ENCODE measurements around the gene FOXL1. TPM values are rescaled to one million over a fixed set of nuclear protein-coding genes. Genes with fewer than 3 reads are reported as not detected.

The FOXL1 gene
- total RNA-seq (2.0 and 4.2 TPM in 2 replicates), polyA plus RNA-seq (0.61 and 2.4 TPM in 2 replicates)

DNA sequence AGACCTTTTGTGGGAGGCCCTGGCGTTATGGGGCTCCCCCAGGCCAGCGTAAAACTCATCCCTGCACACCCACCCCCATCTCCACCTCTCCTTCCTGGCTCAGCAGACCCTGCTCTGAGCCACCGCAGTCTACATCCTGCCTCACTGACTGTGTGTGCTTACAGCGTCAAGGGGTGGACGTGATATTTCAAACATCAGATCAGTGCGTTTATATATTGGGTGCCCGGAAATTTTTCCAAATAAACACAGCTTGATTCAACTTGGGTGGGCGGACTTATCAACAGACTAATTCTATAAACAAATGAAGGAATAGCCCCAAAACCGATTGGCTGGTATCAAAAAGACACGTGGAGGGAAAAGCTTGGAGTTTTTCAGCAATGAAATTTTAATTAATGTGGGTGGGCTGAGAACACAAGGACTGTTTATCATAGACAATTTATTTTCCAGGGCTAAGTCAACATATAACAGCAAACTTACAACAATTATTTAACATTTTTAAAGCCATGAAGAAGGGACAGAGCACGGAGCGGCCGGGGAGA, at the start of gene FOXL1:
Gene FOXL1 (plus strand): TSS at position 489 of the 539 bp plus-strand sequence. CDS start 175 bp downstream, outside the sequence.
- Histone ChIP-seq H3K27ac (no peak within 1 kb of the TSS), H3K4me1 (ENCODE audit: low read depth) (peaks cover 14% of the 10 kb centered on the region), H3K9me3 (ENCODE audit: low read depth) (no peaks in the 10 kb centered on the region), H3K27me3 (peaks cover 66% of the 10 kb centered on the region), H3K4me3 (peak within 1 kb of the TSS; percentile 32), H3K36me3 (no peaks in the 10 kb centered on the region)
- TF ChIP-seq, protein P1, sequence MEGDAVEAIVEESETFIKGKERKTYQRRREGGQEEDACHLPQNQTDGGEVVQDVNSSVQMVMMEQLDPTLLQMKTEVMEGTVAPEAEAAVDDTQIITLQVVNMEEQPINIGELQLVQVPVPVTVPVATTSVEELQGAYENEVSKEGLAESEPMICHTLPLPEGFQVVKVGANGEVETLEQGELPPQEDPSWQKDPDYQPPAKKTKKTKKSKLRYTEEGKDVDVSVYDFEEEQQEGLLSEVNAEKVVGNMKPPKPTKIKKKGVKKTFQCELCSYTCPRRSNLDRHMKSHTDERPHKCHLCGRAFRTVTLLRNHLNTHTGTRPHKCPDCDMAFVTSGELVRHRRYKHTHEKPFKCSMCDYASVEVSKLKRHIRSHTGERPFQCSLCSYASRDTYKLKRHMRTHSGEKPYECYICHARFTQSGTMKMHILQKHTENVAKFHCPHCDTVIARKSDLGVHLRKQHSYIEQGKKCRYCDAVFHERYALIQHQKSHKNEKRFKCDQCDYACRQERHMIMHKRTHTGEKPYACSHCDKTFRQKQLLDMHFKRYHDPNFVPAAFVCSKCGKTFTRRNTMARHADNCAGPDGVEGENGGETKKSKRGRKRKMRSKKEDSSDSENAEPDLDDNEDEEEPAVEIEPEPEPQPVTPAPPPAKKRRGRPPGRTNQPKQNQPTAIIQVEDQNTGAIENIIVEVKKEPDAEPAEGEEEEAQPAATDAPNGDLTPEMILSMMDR (IDR thresholded peaks at IDR 0.05; ENCODE audit: low read depth, low read length) = no peak
- no peak for DNase-seq (ENCODE audit: low read depth in 1 of 2, low spot score in 1 of 2)

DNA sequence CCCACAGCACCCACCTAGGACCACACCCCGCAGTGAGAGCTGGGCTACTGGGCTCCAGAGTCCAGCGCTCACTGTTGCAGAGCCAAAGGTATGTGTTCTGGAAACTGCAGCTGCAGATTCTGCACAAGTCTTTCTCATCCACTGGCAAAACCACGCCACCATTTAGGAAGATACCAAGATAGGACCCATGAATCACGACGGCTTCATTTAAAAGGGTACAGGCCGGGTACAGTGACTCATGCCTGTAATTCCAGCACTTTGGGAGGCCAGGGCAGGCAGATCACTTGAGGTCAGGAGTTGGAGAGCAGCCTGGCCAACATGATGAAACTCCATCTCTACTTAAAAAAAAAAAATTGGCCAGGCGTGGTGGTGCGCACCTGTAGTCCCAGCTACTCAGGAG, 49.2 kb upstream of the FOXL1 start:
- Histone ChIP-seq H3K27me3 (no peaks in the 10 kb centered on the region), H3K27ac (no peak overlapping the region), H3K4me3 (no peak overlapping the region), H3K36me3 (no peaks in the 10 kb centered on the region), H3K9me3 (ENCODE audit: low read depth) (no peaks in the 10 kb centered on the region), H3K4me1 (ENCODE audit: low read depth) (peaks cover 8% of the 10 kb centered on the region)
- peak in 1 of 2 donors; percentile 58 for DNase-seq (ENCODE audit: low read depth in 1 of 2, low spot score in 1 of 2)
- TF ChIP-seq, protein P1 (IDR thresholded peaks at IDR 0.05; ENCODE audit: low read depth, low read length) = no peak

DNA sequence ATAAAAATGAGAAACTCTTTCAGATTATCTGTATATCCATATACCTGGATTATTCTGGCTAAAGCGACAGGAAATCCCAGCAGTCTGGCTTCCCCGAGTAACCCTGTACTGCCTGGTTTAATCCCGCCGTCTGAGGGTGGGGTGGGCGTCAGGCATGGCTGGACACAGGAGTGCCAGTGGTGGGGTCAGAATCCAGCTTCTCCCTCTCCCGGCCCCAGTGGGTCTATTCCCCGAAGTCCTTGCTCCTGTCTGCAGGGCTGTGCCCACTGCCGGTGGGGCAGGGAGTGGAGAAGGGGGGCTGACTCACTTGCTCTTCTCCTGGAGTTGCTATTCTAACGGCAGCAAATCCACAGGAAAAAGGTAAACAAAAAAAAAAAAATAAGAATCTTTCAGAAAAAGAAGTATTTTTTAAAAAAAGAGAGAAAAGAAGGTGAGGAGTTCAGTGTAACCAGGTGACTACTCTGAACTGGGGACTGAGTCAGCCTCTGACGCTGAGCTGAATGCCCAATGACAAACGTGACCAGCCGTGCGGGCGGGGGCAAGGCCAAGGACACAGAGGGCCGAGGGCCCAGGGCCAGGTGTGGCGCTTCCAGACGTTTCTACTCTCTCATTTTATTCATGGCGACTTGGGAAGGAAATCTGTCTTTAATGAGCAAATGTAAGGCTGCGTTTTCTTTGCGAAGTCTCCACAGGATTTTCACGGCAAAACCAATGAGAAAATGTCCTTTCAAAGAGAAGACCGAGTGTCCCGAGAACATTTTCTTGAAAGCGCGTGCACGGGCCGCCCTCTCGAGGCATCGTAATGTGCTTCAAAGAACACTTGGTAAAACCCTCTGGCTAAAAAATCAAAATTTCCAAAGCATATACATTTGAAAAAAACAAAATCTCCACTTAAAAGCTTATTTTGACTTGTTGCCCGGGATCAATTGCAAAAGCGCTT, 47.8 kb upstream of the FOXL1 start:
- H3K36me3 ChIP-seq = no peaks in the 10 kb centered on the region
- H3K9me3 ChIP-seq (ENCODE audit: low read depth) = no peaks in the 10 kb centered on the region
- H3K27me3 ChIP-seq = no peaks in the 10 kb centered on the region
- H3K27ac ChIP-seq = no peak overlapping the region
- no peak for DNase-seq (ENCODE audit: low read depth in 1 of 2, low spot score in 1 of 2)
- H3K4me3 ChIP-seq = no peak overlapping the region
- TF ChIP-seq, protein P1 (IDR thresholded peaks at IDR 0.05; ENCODE audit: low read depth, low read length) = no peak
- H3K4me1 ChIP-seq (ENCODE audit: low read depth) = peaks cover 8% of the 10 kb centered on the region

DNA sequence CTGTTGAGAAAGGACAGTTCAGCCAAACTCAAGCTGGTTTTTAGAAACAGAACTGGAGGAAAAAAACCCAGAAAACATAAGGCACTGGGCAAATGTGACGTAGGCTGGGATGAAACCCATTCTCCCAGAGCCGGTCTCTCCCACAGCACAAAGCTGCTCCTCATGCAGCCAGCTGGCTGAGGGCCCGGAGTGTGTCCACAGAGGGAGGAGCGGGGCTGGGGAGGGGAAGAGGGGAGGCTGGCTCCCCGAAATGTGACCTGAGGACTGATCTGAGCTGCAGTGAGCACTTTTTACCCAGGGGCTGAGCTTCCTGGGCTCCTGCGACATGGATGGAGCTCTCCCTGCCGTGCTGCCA, 47.2 kb upstream of the FOXL1 start:
- peak in 1 of 2 donors; percentile 77 for DNase-seq (ENCODE audit: low read depth in 1 of 2, low spot score in 1 of 2)
- Histone ChIP-seq H3K27me3 (no peaks in the 10 kb centered on the region), H3K4me3 (no peak overlapping the region), H3K9me3 (ENCODE audit: low read depth) (no peaks in the 10 kb centered on the region), H3K36me3 (no peaks in the 10 kb centered on the region), H3K4me1 (ENCODE audit: low read depth) (peaks cover 8% of the 10 kb centered on the region), H3K27ac (no peak overlapping the region)
- TF ChIP-seq, protein P1 (IDR thresholded peaks at IDR 0.05; ENCODE audit: low read depth, low read length) = no peak

DNA sequence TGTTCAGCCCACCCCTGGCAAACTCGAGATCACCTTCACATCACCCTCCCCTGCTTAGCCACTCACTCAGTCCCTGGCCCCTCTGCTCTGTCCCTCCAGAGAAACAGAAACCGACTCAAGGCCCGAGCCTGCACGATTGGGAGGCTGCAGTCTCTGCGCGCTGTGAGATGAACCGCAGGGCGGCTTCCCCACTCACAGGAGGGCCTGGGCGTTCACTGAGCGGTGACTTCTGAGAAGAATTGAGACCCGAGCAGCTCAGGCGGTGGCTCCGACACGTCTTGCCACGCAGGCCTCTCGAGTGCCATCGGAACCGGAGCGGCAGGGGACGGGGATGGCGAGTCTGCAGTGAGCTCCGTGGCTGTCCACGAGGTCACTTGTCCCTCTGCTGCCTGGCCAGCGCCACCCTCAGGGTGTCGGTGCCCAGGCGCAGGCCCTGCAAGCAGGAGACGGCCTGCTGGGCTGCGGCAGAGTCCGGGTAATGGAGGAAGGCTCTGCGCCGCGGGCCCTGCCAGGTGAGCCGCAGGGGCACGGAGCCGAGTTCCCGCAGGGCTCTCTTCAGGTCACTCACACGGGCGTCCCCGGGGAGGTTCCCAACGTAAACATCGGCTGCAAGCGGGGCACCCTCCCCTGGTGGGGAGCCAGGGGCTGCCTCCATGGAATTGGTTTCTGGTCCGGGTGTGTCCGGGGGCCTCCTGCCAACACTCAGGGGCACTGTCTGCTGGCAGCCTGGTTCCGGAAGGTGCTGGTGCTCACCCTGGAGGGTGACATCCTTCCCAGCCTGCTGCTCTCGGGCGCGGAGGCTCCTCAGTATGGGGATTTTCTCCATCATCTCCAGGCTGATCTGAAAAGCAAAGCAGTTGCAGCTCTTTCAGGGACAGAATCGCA, 46.5 kb upstream of the FOXL1 start:
- H3K9me3 ChIP-seq (ENCODE audit: low read depth) = no peaks in the 10 kb centered on the region
- H3K27ac ChIP-seq = no peak overlapping the region
- H3K27me3 ChIP-seq = no peaks in the 10 kb centered on the region
- no peak overlapping the region for H3K4me3 ChIP-seq
- TF ChIP-seq, protein P1 (IDR thresholded peaks at IDR 0.05; ENCODE audit: low read depth, low read length) = no peak
- H3K4me1 ChIP-seq (ENCODE audit: low read depth) = peaks cover 8% of the 10 kb centered on the region
- no peaks in the 10 kb centered on the region for H3K36me3 ChIP-seq
- DNase-seq (ENCODE audit: low read depth in 1 of 2, low spot score in 1 of 2) = no peak
